ENCODE data around the gene GATA3.
"Not testable (repeated sequence)": the region's sequence is repeated elsewhere in the genome, so short reads cannot be mapped to it uniquely, and the experiment has no call there.

The GATA3 gene

GRCh38 chr10:8026349-8027259, 27.9 kb upstream of the GATA3 start:
- H3K4me3 ChIP-seq (ENCODE audit: severe bottlenecking) = peak overlapping the region; percentile 9
- H3K9me3 ChIP-seq (ENCODE audit: severe bottlenecking) = no peaks in the 10 kb centered on the region
- no peak for TF ChIP-seq CTCF (IDR thresholded peaks at IDR 0.05; ENCODE audit: poor library complexity, severe bottlenecking)
- no peak for DNase-seq (ENCODE audit: low spot score)
- no peaks in the 10 kb centered on the region for H3K36me3 ChIP-seq (ENCODE audit: low read depth)
- H3K4me1 ChIP-seq (ENCODE audit: insufficient read depth, poor library complexity, severe bottlenecking) = no peaks in the 10 kb centered on the region
- peak; percentile 58 for ATAC-seq (ENCODE audit: low read depth)
- no peak overlapping the region for H3K27ac ChIP-seq (ENCODE audit: poor library complexity, severe bottlenecking)
- H3K27me3 ChIP-seq (ENCODE audit: insufficient read depth, poor library complexity, severe bottlenecking) = no peaks in the 10 kb centered on the region

- H3K36me3 ChIP-seq (ENCODE audit: low read depth); ATAC-seq (ENCODE audit: low read depth); H3K4me3 ChIP-seq (ENCODE audit: severe bottlenecking); DNase-seq (ENCODE audit: low spot score); H3K9me3 ChIP-seq (ENCODE audit: severe bottlenecking); H3K27ac ChIP-seq (ENCODE audit: poor library complexity, severe bottlenecking); H3K4me1 ChIP-seq (ENCODE audit: insufficient read depth, poor library complexity, severe bottlenecking): not testable (repeated sequence)
- peaks cover 24% of the 10 kb centered on the region for H3K27me3 ChIP-seq (ENCODE audit: insufficient read depth, poor library complexity, severe bottlenecking)
Observed at GRCh38 chr10:8031211-8031610, 23.3 kb upstream of the GATA3 start.

- H3K4me1 ChIP-seq (ENCODE audit: insufficient read depth, poor library complexity, severe bottlenecking) = no peaks in the 10 kb centered on the region
- H3K4me3 ChIP-seq (ENCODE audit: severe bottlenecking) = no peak overlapping the region
- DNase-seq (ENCODE audit: low spot score) (no peak), ATAC-seq (ENCODE audit: low read depth) (no peak)
- H3K36me3 ChIP-seq (ENCODE audit: low read depth) = no peaks in the 10 kb centered on the region
- no peak overlapping the region for H3K27ac ChIP-seq (ENCODE audit: poor library complexity, severe bottlenecking)
- peaks cover 36% of the 10 kb centered on the region for H3K27me3 ChIP-seq (ENCODE audit: insufficient read depth, poor library complexity, severe bottlenecking)
- H3K9me3 ChIP-seq (ENCODE audit: severe bottlenecking) = no peaks in the 10 kb centered on the region
- no peak for TF ChIP-seq CTCF (IDR thresholded peaks at IDR 0.05; ENCODE audit: poor library complexity, severe bottlenecking)
Observed at GRCh38 chr10:8032558-8032957, 21.9 kb upstream of the GATA3 start.

GRCh38 chr10:8033812-8034465, 20.5 kb upstream of the GATA3 start:
- no peak for ATAC-seq (ENCODE audit: low read depth)
- Histone ChIP-seq H3K27me3 (ENCODE audit: insufficient read depth, poor library complexity, severe bottlenecking) (peaks cover 46% of the 10 kb centered on the region), H3K4me3 (ENCODE audit: severe bottlenecking) (no peak overlapping the region), H3K27ac (ENCODE audit: poor library complexity, severe bottlenecking) (no peak overlapping the region), H3K36me3 (ENCODE audit: low read depth) (no peaks in the 10 kb centered on the region), H3K9me3 (ENCODE audit: severe bottlenecking) (no peaks in the 10 kb centered on the region), H3K4me1 (ENCODE audit: insufficient read depth, poor library complexity, severe bottlenecking) (no peaks in the 10 kb centered on the region)
- DNase-seq (ENCODE audit: low spot score) = no peak
- no peak for TF ChIP-seq CTCF (IDR thresholded peaks at IDR 0.05; ENCODE audit: poor library complexity, severe bottlenecking)

- no peak for TF ChIP-seq CTCF (IDR thresholded peaks at IDR 0.05; ENCODE audit: poor library complexity, severe bottlenecking)
- no peak for DNase-seq (ENCODE audit: low spot score)
- Histone ChIP-seq H3K9me3 (ENCODE audit: severe bottlenecking) (no peaks in the 10 kb centered on the region), H3K4me1 (ENCODE audit: insufficient read depth, poor library complexity, severe bottlenecking) (no peaks in the 10 kb centered on the region), H3K36me3 (ENCODE audit: low read depth) (no peaks in the 10 kb centered on the region), H3K27me3 (ENCODE audit: insufficient read depth, poor library complexity, severe bottlenecking) (peaks cover 51% of the 10 kb centered on the region), H3K4me3 (ENCODE audit: severe bottlenecking) (no peak overlapping the region), H3K27ac (ENCODE audit: poor library complexity, severe bottlenecking) (no peak overlapping the region)
- 0 out of 3 replicates have a peak, but pooled peaks have one; percentile 19 for ATAC-seq (ENCODE audit: low read depth)
Observed at GRCh38 chr10:8034466-8035005, 20.0 kb upstream of the GATA3 start.

Measured in RWPE2 (cell line).